Caco-2 (cell line): ENCODE measurements around the gene GDA. TPM values are rescaled to one million over a fixed set of nuclear protein-coding genes. Genes with fewer than 3 reads are reported as not detected.

ENCODE experiments used
- BruUV-seq: library from RNA; stranded (reverse); fragments of 400-500 nt; replicated peaks from 2 replicates; lab custom pipeline; 2021; lab: Mats Ljungman, UMichigan
- CTCF ChIA-PET: fragments of 300-600 bp; sonication (Branson Sonifier 250); formaldehyde crosslinking; loops from one replicate; lab custom pipeline; 2022; ENCODE audit warnings: antibody characterized with exemption; lab: Charles Lee
- POLR2A ChIA-PET: fragments of 300-600 bp; sonication (Branson Sonifier 250); formaldehyde crosslinking; loops from one replicate; lab custom pipeline; 2022; ENCODE audit warnings: antibody characterized with exemption; lab: Charles Lee
- DNase-seq, 2 experiments: peaks; one replicate each; pipeline versions ENCODE4 v3.0.0 to v3.0.0-alpha.2; 2020 to 2022
- H3K27me3 ChIP-seq: replicated peaks from 2 replicates; pipeline ENCODE4 v1.6.0; 2011; ENCODE audit warnings: low read length; ENCODE audit not compliant: control insufficient read depth, insufficient read depth
- H3K36me3 ChIP-seq: 2 replicates; pipeline ENCODE4 v1.5.1; 2011; ENCODE audit warnings: low read length; ENCODE audit not compliant: control insufficient read depth, insufficient read depth
- H3K4me1 ChIP-seq: fragments of 250-450 bp; sonication (Bioruptor Pico); 2 replicates; pipeline ENCODE4 v1.5.1; 2020; ENCODE audit warnings: mild to moderate bottlenecking
- H3K4me3 ChIP-seq: 2 replicates; pipeline ENCODE4 v1.5.1; 2011; ENCODE audit warnings: low read depth, mild to moderate bottlenecking, control low read depth, low read length
- H3K9me3 ChIP-seq: fragments of 250-450 bp; sonication (Bioruptor Pico); 2 replicates; pipeline ENCODE4 v1.5.1; 2020; ENCODE audit warnings: mild to moderate bottlenecking, moderate library complexity
- H3K27ac Mint-ChIP-seq: one replicate; pipeline ENCODE4 v1.8.0; 2022; ENCODE audit warnings: mixed read lengths; ENCODE audit not compliant: unreplicated experiment
- H3K27me3 Mint-ChIP-seq: one replicate; pipeline ENCODE4 v1.8.0; 2022; ENCODE audit warnings: mixed read lengths; ENCODE audit not compliant: insufficient read depth, unreplicated experiment
- H3K36me3 Mint-ChIP-seq: one replicate; pipeline ENCODE4 v1.8.0; 2022; ENCODE audit warnings: mild to moderate bottlenecking, mixed read lengths; ENCODE audit not compliant: insufficient read depth, unreplicated experiment
- H3K4me1 Mint-ChIP-seq: one replicate; pipeline ENCODE4 v1.8.0; 2022; ENCODE audit warnings: low read depth, mixed read lengths; ENCODE audit not compliant: unreplicated experiment
- H3K4me3 Mint-ChIP-seq: one replicate; pipeline ENCODE4 v1.8.0; 2022; ENCODE audit warnings: mild to moderate bottlenecking, moderate library complexity, mixed read lengths; ENCODE audit not compliant: unreplicated experiment
- H3K9me3 Mint-ChIP-seq: one replicate; pipeline ENCODE4 v1.8.0; 2022; ENCODE audit warnings: mixed read lengths; ENCODE audit not compliant: unreplicated experiment
- CTCF ChIP-seq, 2 experiments: fragments of 200-600 bp in 1 of 2; IDR thresholded peaks; 1 replicate in 1 of 2; 2 replicates in 1 of 2; pipeline versions ENCODE4 v1.5.1 to v1.8.0; 2011 to 2022; ENCODE audit warnings: antibody characterized with exemption in 1 of 2, control low read depth in 1 of 2, inconsistent platforms in 1 of 2, low read depth in 1 of 2, low read length in 1 of 2, mild to moderate bottlenecking in 1 of 2, moderate library complexity in 1 of 2; ENCODE audit not compliant: insufficient read depth in 1 of 2, severe bottlenecking in 1 of 2, unreplicated experiment in 1 of 2
- intact Hi-C: fragments of 100-400 bp; cut with micrococcal nuclease; formaldehyde crosslinking; loops from one replicate; pipeline ENCODE4 v1.10.0; 2022; ENCODE audit not compliant: unreplicated experiment
- total RNA-seq: library from RNA; stranded (reverse); gene quantifications from 2 replicates; pipeline ENCODE4 v1.2.3, GENCODE V29; 2022

Gene GDA
- total RNA-seq, 1 experiment from 2014 or later, result 3.1 TPM

- Mint-ChIP-seq H3K4me3 (no peak overlapping the region), H3K27me3 (no peaks in the 10 kb centered on the region), H3K36me3 (no peaks in the 10 kb centered on the region), H3K4me1 (peaks cover 7% of the 10 kb centered on the region), H3K27ac (no peak overlapping the region), H3K9me3 (no peaks in the 10 kb centered on the region)
- intact Hi-C loops, result no loop called here
- Histone ChIP-seq H3K36me3 (no peaks in the 10 kb centered on the region), H3K4me1 (no peaks in the 10 kb centered on the region), H3K9me3 (no peaks in the 10 kb centered on the region), H3K27me3 (no peaks in the 10 kb centered on the region), H3K4me3 (no peak overlapping the region)
- DNase-seq, result no peak
- CTCF ChIA-PET, result no interaction called here
- BruUV-seq, result no TSS peak
- POLR2A ChIA-PET, result interaction anchor here (0.6 kb wide), 1 partner anchor 8 kb away, joined by 3 read pairs; no protein-coding TSS in a partner anchor
- no peak for TF ChIP-seq CTCF (IDR thresholded peaks at IDR 0.05; ENCODE audit: insufficient read depth in 1 of 2, low read depth in 1 of 2, low read length in 1 of 2, severe bottlenecking in 1 of 2, unreplicated experiment in 1 of 2)
Measured at GRCh38 chr9:72119853-72120252, 29.4 kb upstream of the GDA start.

GRCh38 chr9:72124947-72125346, 24.3 kb upstream of the GDA start:
- ChIA-PET POLR2A (no interaction called here), CTCF (no interaction called here)
- H3K27me3 ChIP-seq, result no peaks in the 10 kb centered on the region
- Mint-ChIP-seq H3K4me3 (no peak overlapping the region), H3K36me3 (no peaks in the 10 kb centered on the region), H3K27ac (no peak overlapping the region), H3K27me3 (no peaks in the 10 kb centered on the region), H3K9me3 (no peaks in the 10 kb centered on the region), H3K4me1 (peaks cover 7% of the 10 kb centered on the region)
- H3K9me3 ChIP-seq, result no peaks in the 10 kb centered on the region
- H3K4me1 ChIP-seq, result no peaks in the 10 kb centered on the region
- intact Hi-C loops, result no loop called here
- H3K4me3 ChIP-seq, result no peak overlapping the region
- H3K36me3 ChIP-seq, result no peaks in the 10 kb centered on the region
- TF ChIP-seq CTCF (IDR thresholded peaks at IDR 0.05; ENCODE audit: insufficient read depth in 1 of 2, low read depth in 1 of 2, low read length in 1 of 2, severe bottlenecking in 1 of 2, unreplicated experiment in 1 of 2), result no peak
- no TSS peak for BruUV-seq
- DNase-seq, result no peak

- Mint-ChIP-seq H3K27me3 (no peaks in the 10 kb centered on the region), H3K9me3 (no peaks in the 10 kb centered on the region), H3K36me3 (no peaks in the 10 kb centered on the region), H3K4me3 (no peak overlapping the region), H3K27ac (no peak overlapping the region), H3K4me1 (no peaks in the 10 kb centered on the region)
- Histone ChIP-seq H3K4me1 (no peaks in the 10 kb centered on the region), H3K27me3 (no peaks in the 10 kb centered on the region), H3K36me3 (no peaks in the 10 kb centered on the region), H3K9me3 (no peaks in the 10 kb centered on the region), H3K4me3 (no peak overlapping the region)
- no TSS peak for BruUV-seq
- no peak for TF ChIP-seq CTCF (IDR thresholded peaks at IDR 0.05; ENCODE audit: insufficient read depth in 1 of 2, low read depth in 1 of 2, low read length in 1 of 2, severe bottlenecking in 1 of 2, unreplicated experiment in 1 of 2)
- ChIA-PET POLR2A (no interaction called here), CTCF (no interaction called here)
- intact Hi-C loops, result no loop called here
- DNase-seq, result no peak
Measured at GRCh38 chr9:72127753-72128152, 21.5 kb upstream of the GDA start.
